HFF-Myc (cell line): Measurements from ENCODE around the gene TP53.

Experiments used
- DNase-seq: peaks from one replicate; pipeline ENCODE4 v3.0.0-alpha.2; 2011; ENCODE audit warnings: low read depth; ENCODE audit errors: extremely low read depth
- H3K4me3 ChIP-seq: replicated peaks from 2 replicates; pipeline ENCODE4 v1.5.1; 2011; ENCODE audit warnings: low read depth, mild to moderate bottlenecking, control low read depth, low read length
- CTCF ChIP-seq: IDR thresholded peaks from 2 replicates; pipeline ENCODE4 v1.5.1; 2012; ENCODE audit warnings: mild to moderate bottlenecking, low read depth, low read length, control low read depth; ENCODE audit errors: missing control alignments

TP53 gene

GRCh38 chr17:7654832-7655540 lies 32.3 kb downstream of the TP53 start:
- TF ChIP-seq CTCF = no peak
- no peak for DNase-seq
- no peak overlapping the region for H3K4me3 ChIP-seq

- H3K4me3 ChIP-seq = no peak overlapping the region
- TF ChIP-seq CTCF = no peak
- DNase-seq = no peak
Observed at GRCh38 chr17:7652388-7653356, 34.6 kb downstream of the TP53 start.

- no peak for DNase-seq
- peak overlapping the region; percentile 9; the same call in 1 of the 2 replicates for H3K4me3 ChIP-seq
- no peak for TF ChIP-seq CTCF
Observed at GRCh38 chr17:7651665-7652387, 35.5 kb downstream of the TP53 start.

- peak overlapping the region; percentile 9 for H3K4me3 ChIP-seq
- TF ChIP-seq CTCF = no peak
- DNase-seq = no peak
Observed at GRCh38 chr17:7651097-7651664, 36.1 kb downstream of the TP53 start.

GRCh38 chr17:7650509-7651096 lies 36.7 kb downstream of the TP53 start, which contains the start of gene ATP1B2:
Gene ATP1B2 (plus strand): TSS chr17:7650926. CDS start chr17:7651519, 593 bp downstream.
- no peak for DNase-seq
- H3K4me3 ChIP-seq = peak within 1 kb of the TSS; percentile 19
- TF ChIP-seq CTCF = no peak

GRCh38 chr17:7647018-7647417 lies 40.3 kb downstream of the TP53 start:
- TF ChIP-seq CTCF = no peak
- H3K4me3 ChIP-seq = no peak overlapping the region
- DNase-seq = no peak
